ENCODE data around the gene USP54. TPM values are rescaled to one million over a fixed set of nuclear protein-coding genes. Genes with fewer than 3 reads are reported as not detected.
"Not testable (repeated sequence)": the region's sequence is repeated elsewhere in the genome, so short reads cannot be mapped to it uniquely, and the experiment has no call there.

The USP54 gene
- total and polyA plus RNA-seq, 3 donors from 2014 or later, result 40.7 to 77.9 (median 61.3) TPM

GRCh38 chr10:73625004-73625883, 34.1 kb upstream of the USP54 start:
- DNase-seq, result peak; percentile 45
- no peak for TF ChIP-seq CTCF (IDR thresholded peaks at IDR 0.05)
- TF ChIP-seq POLR2A (IDR thresholded peaks at IDR 0.05), result no peak
- Histone ChIP-seq H3K4me3 (peak overlapping the region; percentile 80 to 87), H3K36me3 (ENCODE audit: low read depth, missing control alignments) (no peaks in the 10 kb centered on the region), H3K27me3 (no peaks in the 10 kb centered on the region), H3K27ac (peak overlapping the region; percentile 77 to 90), H3K9me3 (no peaks in the 10 kb centered on the region), H3K4me1 (no peaks in the 10 kb centered on the region)
- intact Hi-C loops (cut with DNase I; ENCODE audit: low total_unique reads), result no loop called here
- 0% methylated on average over 45 to 46 of the region's 46 CpGs for WGBS, 2 donors

- no peak overlapping the region for H3K27ac ChIP-seq
- no peak for DNase-seq
- intact Hi-C loops (cut with DNase I; ENCODE audit: low total_unique reads), result no loop called here
- no peak for TF ChIP-seq POLR2A (IDR thresholded peaks at IDR 0.05)
- no peak for TF ChIP-seq CTCF (IDR thresholded peaks at IDR 0.05)
- 84 to 92% methylated on average over 4 of the region's 4 CpGs for WGBS, 2 donors
- no peaks in the 10 kb centered on the region for H3K4me1 ChIP-seq
- H3K4me3 ChIP-seq, result no peak overlapping the region
- H3K27me3 ChIP-seq, result no peaks in the 10 kb centered on the region
- no peaks in the 10 kb centered on the region for H3K36me3 ChIP-seq (ENCODE audit: low read depth, missing control alignments)
- no peaks in the 10 kb centered on the region for H3K9me3 ChIP-seq
Observed at GRCh38 chr10:73623056-73623455, 31.9 kb upstream of the USP54 start.

- H3K27me3 ChIP-seq; H3K27ac ChIP-seq; H3K9me3 ChIP-seq; H3K4me3 ChIP-seq; intact Hi-C loops (cut with DNase I; ENCODE audit: low total_unique reads); H3K4me1 ChIP-seq; DNase-seq; H3K36me3 ChIP-seq (ENCODE audit: low read depth, missing control alignments): not testable (repeated sequence)
- WGBS, 2 donors, result 86 to 92% methylated on average over 12 of the region's 12 CpGs
Observed at GRCh38 chr10:73620974-73621373, 29.8 kb upstream of the USP54 start.

GRCh38 chr10:73617143-73617542, 26.0 kb upstream of the USP54 start:
- 94 to 98% methylated on average over 8 of the region's 8 CpGs for WGBS, 2 donors
- H3K36me3 ChIP-seq (ENCODE audit: low read depth, missing control alignments); H3K4me1 ChIP-seq; H3K4me3 ChIP-seq; H3K27me3 ChIP-seq; DNase-seq; intact Hi-C loops (cut with DNase I; ENCODE audit: low total_unique reads); H3K27ac ChIP-seq; H3K9me3 ChIP-seq: not testable (repeated sequence)

GRCh38 chr10:73614720-73615119, 23.6 kb upstream of the USP54 start:
- Histone ChIP-seq H3K9me3 (no peaks in the 10 kb centered on the region), H3K4me3 (no peak overlapping the region), H3K4me1 (no peaks in the 10 kb centered on the region), H3K27me3 (no peaks in the 10 kb centered on the region), H3K27ac (no peak overlapping the region), H3K36me3 (ENCODE audit: low read depth, missing control alignments) (no peaks in the 10 kb centered on the region)
- WGBS, 2 donors, result 91 to 92% methylated on average over 3 of the region's 3 CpGs
- TF ChIP-seq POLR2A (IDR thresholded peaks at IDR 0.05), result no peak
- no peak for TF ChIP-seq CTCF (IDR thresholded peaks at IDR 0.05)
- intact Hi-C loops (cut with DNase I; ENCODE audit: low total_unique reads), result no loop called here
- DNase-seq, result no peak

- intact Hi-C loops (cut with DNase I; ENCODE audit: low total_unique reads), result no loop called here
- H3K4me1 ChIP-seq, result no peaks in the 10 kb centered on the region
- H3K36me3 ChIP-seq (ENCODE audit: low read depth, missing control alignments), result no peaks in the 10 kb centered on the region
- TF ChIP-seq CTCF (IDR thresholded peaks at IDR 0.05), result no peak
- TF ChIP-seq POLR2A (IDR thresholded peaks at IDR 0.05), result no peak
- no peak for DNase-seq
- WGBS, 2 donors, result 84 to 89% methylated on average over 4 of the region's 4 CpGs
- H3K27me3 ChIP-seq, result no peaks in the 10 kb centered on the region
- H3K27ac ChIP-seq, result no peak overlapping the region
- H3K9me3 ChIP-seq, result no peaks in the 10 kb centered on the region
- no peak overlapping the region for H3K4me3 ChIP-seq
Observed at GRCh38 chr10:73609116-73609515, 18.0 kb upstream of the USP54 start.

Data from testis (tissue), 3 donors.